Neural cell (in vitro differentiated cells): ENCODE measurements around the gene RNF212. TPM values are rescaled to one million over a fixed set of nuclear protein-coding genes. Genes with fewer than 3 reads are reported as not detected.

Source experiments
- H2AFZ ChIP-seq: fragments of 200-600, 300-800 bp; sonication (generic), shearing (Covaris generic); 2 replicates; pipeline ENCODE4 v1.6.0; 2014; ENCODE audit warnings: low read depth, mild to moderate bottlenecking, antibody characterized with exemption, low read length, moderate library complexity
- H3F3A ChIP-seq: fragments of 200-600 bp; shearing (Covaris generic); 2 replicates; pipeline ENCODE4 v1.6.1; 2016; ENCODE audit warnings: mild to moderate bottlenecking, moderate library complexity, mixed read lengths, antibody characterized with exemption, low read length; ENCODE audit not compliant: insufficient read depth, poor library complexity, severe bottlenecking
- H3K27ac ChIP-seq: fragments of 200-600, 300-800 bp; sonication (generic), shearing (Covaris generic); 2 replicates; pipeline ENCODE4 v1.5.1; 2014; ENCODE audit warnings: mild to moderate bottlenecking, low read length, moderate library complexity
- H3K27me3 ChIP-seq: fragments of 300-800, 200-600 bp; sonication (generic), shearing (Covaris generic); 2 replicates; pipeline ENCODE4 v1.6.0; 2014; ENCODE audit warnings: mild to moderate bottlenecking, low read depth, low read length, moderate library complexity; ENCODE audit not compliant: insufficient read depth
- H3K36me3 ChIP-seq: fragments of 300-800, 200-600 bp; sonication (generic), shearing (Covaris generic); 2 replicates; pipeline ENCODE4 v1.5.1; 2014; ENCODE audit warnings: mild to moderate bottlenecking, antibody characterized with exemption, low read length, moderate library complexity; ENCODE audit not compliant: insufficient read depth
- H3K4me2 ChIP-seq: fragments of 300-800, 200-600 bp; sonication (generic), shearing (Covaris generic); 2 replicates; pipeline ENCODE4 v1.6.0; 2014; ENCODE audit warnings: mild to moderate bottlenecking, low read length
- H3K4me3 ChIP-seq: fragments of 300-800, 200-600 bp; sonication (generic), shearing (Covaris generic); 2 replicates; pipeline ENCODE4 v1.5.1; 2014; ENCODE audit warnings: mild to moderate bottlenecking, low read length, moderate library complexity
- H3K79me2 ChIP-seq: fragments of 200-600 bp; shearing (Covaris generic); replicated peaks from 2 replicates; pipeline ENCODE4 v1.6.0; 2014; ENCODE audit warnings: mild to moderate bottlenecking, low read length, moderate library complexity; ENCODE audit not compliant: insufficient read depth
- H3K9ac ChIP-seq: fragments of 300-800, 200-600 bp; sonication (generic), shearing (Covaris generic); 2 replicates; pipeline ENCODE4 v1.6.1; 2016; ENCODE audit warnings: mild to moderate bottlenecking, low read length, mixed read lengths
- H3K9me2 ChIP-seq: fragments of 200-600 bp; shearing (Covaris generic); 2 replicates; pipeline ENCODE4 v1.6.1; 2016; ENCODE audit warnings: mild to moderate bottlenecking, low read length, mixed read lengths; ENCODE audit not compliant: insufficient read depth
- H3K9me3 ChIP-seq: fragments of 200-600, 300-800 bp; sonication (generic), shearing (Covaris generic); 2 replicates; pipeline ENCODE4 v1.6.1; 2016; ENCODE audit warnings: mild to moderate bottlenecking, mixed run types, low read length, moderate library complexity, mixed read lengths
- H4K20me1 ChIP-seq: fragments of 200-600 bp; shearing (Covaris generic); 2 replicates; pipeline ENCODE4 v1.6.1; 2016; ENCODE audit warnings: mild to moderate bottlenecking, mixed run types; ENCODE audit not compliant: insufficient read depth
- EP300 ChIP-seq: fragments of 450-650 bp; conservative IDR thresholded peaks from 2 replicates; pipeline ENCODE4 v1.6.1; 2014; ENCODE audit warnings: antibody characterized with exemption, mild to moderate bottlenecking, moderate library complexity; ENCODE audit not compliant: poor library complexity, severe bottlenecking
- EZH2 ChIP-seq: fragments of 200-600, 300-800 bp; shearing (Covaris generic), sonication (generic); IDR thresholded peaks from 2 replicates; pipeline ENCODE4 v1.6.1; 2014; ENCODE audit warnings: antibody characterized with exemption, low read length, borderline replicate concordance, mild to moderate bottlenecking; ENCODE audit not compliant: insufficient read depth, poor library complexity, severe bottlenecking
- MXI1 ChIP-seq: fragments of 450-650 bp; conservative IDR thresholded peaks from 2 replicates; pipeline ENCODE4 v1.6.1; 2014; ENCODE audit warnings: antibody characterized with exemption, mild to moderate bottlenecking; ENCODE audit not compliant: poor library complexity, severe bottlenecking
- POLR2AphosphoS5 ChIP-seq: IDR thresholded peaks from 2 replicates; pipeline ENCODE4 v1.6.1; 2012
- RAD21 ChIP-seq: fragments of 450-650 bp; conservative IDR thresholded peaks from 2 replicates; pipeline ENCODE4 v1.6.1; 2014; ENCODE audit warnings: antibody characterized with exemption, mild to moderate bottlenecking, moderate library complexity
- SMC3 ChIP-seq: fragments of 450-650 bp; conservative IDR thresholded peaks from 2 replicates; pipeline ENCODE4 v1.6.1; 2014; ENCODE audit warnings: antibody characterized with exemption, mild to moderate bottlenecking, moderate library complexity; ENCODE audit not compliant: poor library complexity
- TAF1 ChIP-seq: IDR thresholded peaks from 2 replicates; pipeline ENCODE4 v1.6.1; 2012; ENCODE audit warnings: low read depth
- polyA plus RNA-seq: library from polyadenylated mRNA; depleted of rRNA; stranded (reverse); fragments of >200 nt; gene quantifications from 2 replicates; pipeline ENCODE4 v1.2.3, GENCODE V29; 2014
- TF ChIP-seq, protein P1 (sequence below): fragments of 450-650 bp; IDR thresholded peaks from 2 replicates; pipeline ENCODE4 v1.5.1; 2014; ENCODE audit warnings: antibody characterized with exemption, mild to moderate bottlenecking, moderate library complexity; ENCODE audit not compliant: poor library complexity, severe bottlenecking
- TF ChIP-seq, protein P2 (sequence below): IDR thresholded peaks from 2 replicates; pipeline ENCODE4 v1.6.1; 2012; ENCODE audit warnings: borderline replicate concordance

RNF212 gene
- polyA plus RNA-seq, 1 donor from 2014 or later: 1.5 TPM

DNA sequence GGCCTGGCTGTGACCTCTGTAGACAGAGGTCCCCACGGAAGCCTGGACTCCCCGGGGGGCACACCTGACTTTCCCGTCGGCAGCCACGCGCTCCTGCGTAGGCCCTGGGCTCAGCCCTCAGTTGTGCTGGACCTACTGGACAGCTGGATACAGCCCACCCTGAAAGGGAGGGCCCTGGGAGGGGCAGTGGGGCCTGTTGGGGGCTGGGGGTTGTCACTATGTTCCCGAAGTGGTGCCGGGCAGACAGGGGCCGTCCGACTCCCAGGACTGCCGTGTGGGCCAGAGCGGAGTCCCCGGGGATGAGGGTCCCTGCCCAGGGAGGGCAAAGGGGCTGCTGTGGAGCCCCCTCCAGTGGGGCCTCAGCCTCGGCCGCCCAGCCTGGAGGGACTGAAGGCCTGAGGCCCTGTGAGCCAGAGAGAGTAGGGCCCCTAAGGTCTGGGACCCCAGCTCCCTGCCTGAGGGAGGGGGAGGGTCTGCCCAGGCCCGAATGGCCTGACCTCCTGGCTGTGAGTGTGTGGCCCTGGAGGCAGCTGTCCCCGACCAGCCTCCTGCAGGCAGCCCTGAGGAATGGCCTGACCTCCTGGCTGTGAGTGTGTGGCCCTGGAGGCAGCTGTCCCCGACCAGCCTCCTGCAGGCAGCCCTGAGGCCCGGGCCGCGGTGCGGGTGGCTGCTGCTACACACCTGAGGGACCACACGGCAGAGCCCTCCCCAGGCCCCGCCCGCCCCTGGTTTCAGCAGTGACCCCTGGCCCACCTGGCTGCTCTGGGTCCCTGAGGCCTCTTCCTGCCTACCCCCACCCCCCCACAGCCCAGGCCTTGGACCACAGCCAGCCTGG lies 76.2 kb downstream of the RNF212 start:
- H3K27me3 ChIP-seq: no peaks in the 10 kb centered on the region
- no peak for TF ChIP-seq TAF1
- no peak for TF ChIP-seq MXI1
- TF ChIP-seq SMC3: no peak
- no peak for TF ChIP-seq RAD21
- TF ChIP-seq POLR2AphosphoS5: no peak
- TF ChIP-seq, protein P1, sequence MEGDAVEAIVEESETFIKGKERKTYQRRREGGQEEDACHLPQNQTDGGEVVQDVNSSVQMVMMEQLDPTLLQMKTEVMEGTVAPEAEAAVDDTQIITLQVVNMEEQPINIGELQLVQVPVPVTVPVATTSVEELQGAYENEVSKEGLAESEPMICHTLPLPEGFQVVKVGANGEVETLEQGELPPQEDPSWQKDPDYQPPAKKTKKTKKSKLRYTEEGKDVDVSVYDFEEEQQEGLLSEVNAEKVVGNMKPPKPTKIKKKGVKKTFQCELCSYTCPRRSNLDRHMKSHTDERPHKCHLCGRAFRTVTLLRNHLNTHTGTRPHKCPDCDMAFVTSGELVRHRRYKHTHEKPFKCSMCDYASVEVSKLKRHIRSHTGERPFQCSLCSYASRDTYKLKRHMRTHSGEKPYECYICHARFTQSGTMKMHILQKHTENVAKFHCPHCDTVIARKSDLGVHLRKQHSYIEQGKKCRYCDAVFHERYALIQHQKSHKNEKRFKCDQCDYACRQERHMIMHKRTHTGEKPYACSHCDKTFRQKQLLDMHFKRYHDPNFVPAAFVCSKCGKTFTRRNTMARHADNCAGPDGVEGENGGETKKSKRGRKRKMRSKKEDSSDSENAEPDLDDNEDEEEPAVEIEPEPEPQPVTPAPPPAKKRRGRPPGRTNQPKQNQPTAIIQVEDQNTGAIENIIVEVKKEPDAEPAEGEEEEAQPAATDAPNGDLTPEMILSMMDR: no peak
- no peak for TF ChIP-seq EP300
- TF ChIP-seq, protein P2, sequence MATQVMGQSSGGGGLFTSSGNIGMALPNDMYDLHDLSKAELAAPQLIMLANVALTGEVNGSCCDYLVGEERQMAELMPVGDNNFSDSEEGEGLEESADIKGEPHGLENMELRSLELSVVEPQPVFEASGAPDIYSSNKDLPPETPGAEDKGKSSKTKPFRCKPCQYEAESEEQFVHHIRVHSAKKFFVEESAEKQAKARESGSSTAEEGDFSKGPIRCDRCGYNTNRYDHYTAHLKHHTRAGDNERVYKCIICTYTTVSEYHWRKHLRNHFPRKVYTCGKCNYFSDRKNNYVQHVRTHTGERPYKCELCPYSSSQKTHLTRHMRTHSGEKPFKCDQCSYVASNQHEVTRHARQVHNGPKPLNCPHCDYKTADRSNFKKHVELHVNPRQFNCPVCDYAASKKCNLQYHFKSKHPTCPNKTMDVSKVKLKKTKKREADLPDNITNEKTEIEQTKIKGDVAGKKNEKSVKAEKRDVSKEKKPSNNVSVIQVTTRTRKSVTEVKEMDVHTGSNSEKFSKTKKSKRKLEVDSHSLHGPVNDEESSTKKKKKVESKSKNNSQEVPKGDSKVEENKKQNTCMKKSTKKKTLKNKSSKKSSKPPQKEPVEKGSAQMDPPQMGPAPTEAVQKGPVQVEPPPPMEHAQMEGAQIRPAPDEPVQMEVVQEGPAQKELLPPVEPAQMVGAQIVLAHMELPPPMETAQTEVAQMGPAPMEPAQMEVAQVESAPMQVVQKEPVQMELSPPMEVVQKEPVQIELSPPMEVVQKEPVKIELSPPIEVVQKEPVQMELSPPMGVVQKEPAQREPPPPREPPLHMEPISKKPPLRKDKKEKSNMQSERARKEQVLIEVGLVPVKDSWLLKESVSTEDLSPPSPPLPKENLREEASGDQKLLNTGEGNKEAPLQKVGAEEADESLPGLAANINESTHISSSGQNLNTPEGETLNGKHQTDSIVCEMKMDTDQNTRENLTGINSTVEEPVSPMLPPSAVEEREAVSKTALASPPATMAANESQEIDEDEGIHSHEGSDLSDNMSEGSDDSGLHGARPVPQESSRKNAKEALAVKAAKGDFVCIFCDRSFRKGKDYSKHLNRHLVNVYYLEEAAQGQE: no peak
- no peak for TF ChIP-seq EZH2
- H3K4me3 ChIP-seq: no peak overlapping the region
- no peaks in the 10 kb centered on the region for H3K9me2 ChIP-seq
- H3K4me2 ChIP-seq: no peak overlapping the region
- no peaks in the 10 kb centered on the region for H3F3A ChIP-seq
- no peak overlapping the region for H2AFZ ChIP-seq
- no peaks in the 10 kb centered on the region for H3K9me3 ChIP-seq
- H3K36me3 ChIP-seq: no peaks in the 10 kb centered on the region
- H3K79me2 ChIP-seq: no peaks in the 10 kb centered on the region
- H3K27ac ChIP-seq: no peak overlapping the region
- H3K9ac ChIP-seq: no peak overlapping the region
- no peaks in the 10 kb centered on the region for H4K20me1 ChIP-seq

DNA sequence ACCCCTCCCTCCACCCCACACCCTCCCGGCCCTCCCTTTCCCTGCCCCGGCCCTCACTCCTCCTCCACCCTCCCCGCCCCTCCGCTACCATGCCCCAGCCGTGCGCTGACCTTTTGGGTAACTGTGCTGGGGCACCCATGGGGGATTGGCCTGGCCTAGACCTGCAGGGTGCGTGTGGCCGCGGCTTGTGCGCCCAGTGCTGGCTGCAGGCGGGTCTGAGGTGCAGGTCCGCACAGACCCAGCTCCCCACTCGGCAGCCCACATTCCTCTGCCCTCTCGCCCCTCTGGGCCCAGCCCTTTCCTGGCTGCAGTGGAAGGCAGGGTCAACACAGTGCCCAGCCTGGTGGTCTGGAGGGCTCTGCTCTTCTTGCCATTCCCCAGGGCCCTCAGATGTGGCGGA lies 77.3 kb downstream of the RNF212 start:
- Histone ChIP-seq H3K79me2 (no peaks in the 10 kb centered on the region), H3K27ac (no peak overlapping the region), H3K9me2 (no peaks in the 10 kb centered on the region), H3K27me3 (no peaks in the 10 kb centered on the region), H3F3A (no peaks in the 10 kb centered on the region), H2AFZ (no peak overlapping the region), H4K20me1 (no peaks in the 10 kb centered on the region), H3K4me3 (no peak overlapping the region), H3K9ac (no peak overlapping the region), H3K36me3 (no peaks in the 10 kb centered on the region), H3K9me3 (no peaks in the 10 kb centered on the region), H3K4me2 (no peak overlapping the region)
- no peak for TF ChIP-seq POLR2AphosphoS5
- TF ChIP-seq SMC3: no peak
- TF ChIP-seq RAD21: no peak
- TF ChIP-seq, protein P2: no peak
- TF ChIP-seq EP300: no peak
- TF ChIP-seq MXI1: no peak
- TF ChIP-seq, protein P1: no peak
- no peak for TF ChIP-seq TAF1
- no peak for TF ChIP-seq EZH2
